Cardiac muscle cell (in vitro differentiated cells and primary cell): Measurements from ENCODE around the gene SCYGR6. TPM values are rescaled to one million over a fixed set of nuclear protein-coding genes. Genes with fewer than 3 reads are reported as not detected.

Source experiments
- DNase-seq, 2 donors: peaks; one replicate each; pipeline versions ENCODE4 v3.0.0 to v3.0.0-alpha.2; 2010 to 2017; ENCODE audit warnings: low read depth in 1 of 2, low spot score in 1 of 2
- H3K27ac ChIP-seq: fragments of 200-600 bp; sonication (generic); 2 replicates; pipeline ENCODE4 v1.5.1; 2016
- H3K27me3 ChIP-seq: fragments of 200-600 bp; sonication (generic); 2 replicates; pipeline ENCODE4 v1.6.0; 2016; ENCODE audit warnings: control low read depth
- H3K36me3 ChIP-seq: fragments of 200-600 bp; sonication (generic); 2 replicates; pipeline ENCODE4 v1.5.1; 2016; ENCODE audit warnings: control low read depth
- H3K4me1 ChIP-seq: fragments of 200-600 bp; sonication (generic); 2 replicates; pipeline ENCODE4 v1.8.1; 2017; ENCODE audit warnings: low read depth, mild to moderate bottlenecking, mixed run types
- H3K4me3 ChIP-seq: fragments of 200-600 bp; sonication (generic); 2 replicates; pipeline ENCODE4 v1.5.1; 2016; ENCODE audit warnings: mild to moderate bottlenecking
- H3K9me3 ChIP-seq: fragments of 200-600 bp; sonication (generic); 2 replicates; pipeline ENCODE4 v1.5.1; 2017; ENCODE audit warnings: low read depth, mild to moderate bottlenecking, control low read depth
- polyA plus RNA-seq: library from polyadenylated mRNA; unstranded; fragments of >200 nt; fragmentation: Nextera tagmentation; extraction: Ambion mirVana; gene quantifications from 2 replicates; pipeline ENCODE4 v1.2.1, GENCODE V29; 2016
- total RNA-seq: library from RNA; depleted of rRNA; stranded (reverse); fragments of >200 nt; gene quantifications from 2 replicates; pipeline ENCODE4 v1.2.3, GENCODE V29; 2016
- TF ChIP-seq, protein P1 (sequence below): IDR thresholded peaks from 2 replicates; pipeline ENCODE4 v1.5.1; 2012; ENCODE audit warnings: low read depth, mild to moderate bottlenecking, low read length

SCYGR6 gene, protein sequence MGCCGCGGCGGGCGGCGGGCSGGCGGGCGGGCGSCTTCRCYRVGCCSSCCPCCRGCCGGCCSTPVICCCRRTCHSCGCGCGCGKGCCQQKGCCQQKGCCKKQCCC
- total RNA-seq (not detected in 2 replicates), polyA plus RNA-seq (not detected in 2 replicates)

DNA sequence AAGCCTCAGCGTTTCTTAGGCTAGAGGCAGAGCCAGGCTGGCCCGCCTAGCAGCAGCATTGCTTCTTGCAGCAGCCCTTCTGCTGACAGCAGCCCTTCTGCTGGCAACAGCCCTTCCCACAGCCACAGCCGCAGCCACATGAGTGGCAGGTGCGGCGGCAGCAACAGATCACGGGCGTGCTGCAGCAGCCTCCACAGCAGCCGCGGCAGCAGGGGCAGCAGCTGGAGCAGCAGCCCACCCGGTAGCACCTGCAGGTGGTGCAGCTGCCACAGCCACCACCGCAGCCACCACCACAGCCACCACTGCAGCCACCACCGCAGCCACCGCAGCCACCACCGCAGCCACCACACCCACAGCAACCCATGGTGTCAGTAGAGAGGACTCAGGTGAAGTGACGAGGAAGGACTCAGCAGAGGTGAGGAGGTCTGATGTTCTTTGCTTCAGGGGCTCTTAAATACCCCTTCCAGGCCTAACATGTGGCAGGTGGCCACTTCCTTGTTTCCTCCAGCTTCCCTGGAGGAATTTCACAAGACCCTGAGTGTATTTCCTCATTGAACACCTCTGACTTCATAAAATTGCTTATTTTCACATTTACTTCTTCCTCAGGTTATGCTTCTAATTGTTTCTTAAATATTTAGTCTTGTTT lies at the start of gene SCYGR6:
TSS of gene SCYGR6 (minus strand) at position 364 of the 646 bp plus-strand sequence. CDS start at position 364, 0 bp downstream.
- Histone ChIP-seq H3K4me3 (no peak within 1 kb of the TSS), H3K36me3 (no peaks in the 10 kb centered on the region), H3K27ac (no peak within 1 kb of the TSS), H3K27me3 (no peaks in the 10 kb centered on the region), H3K4me1 (no peaks in the 10 kb centered on the region), H3K9me3 (no peaks in the 10 kb centered on the region)
- no peak for DNase-seq
- TF ChIP-seq, protein P1, sequence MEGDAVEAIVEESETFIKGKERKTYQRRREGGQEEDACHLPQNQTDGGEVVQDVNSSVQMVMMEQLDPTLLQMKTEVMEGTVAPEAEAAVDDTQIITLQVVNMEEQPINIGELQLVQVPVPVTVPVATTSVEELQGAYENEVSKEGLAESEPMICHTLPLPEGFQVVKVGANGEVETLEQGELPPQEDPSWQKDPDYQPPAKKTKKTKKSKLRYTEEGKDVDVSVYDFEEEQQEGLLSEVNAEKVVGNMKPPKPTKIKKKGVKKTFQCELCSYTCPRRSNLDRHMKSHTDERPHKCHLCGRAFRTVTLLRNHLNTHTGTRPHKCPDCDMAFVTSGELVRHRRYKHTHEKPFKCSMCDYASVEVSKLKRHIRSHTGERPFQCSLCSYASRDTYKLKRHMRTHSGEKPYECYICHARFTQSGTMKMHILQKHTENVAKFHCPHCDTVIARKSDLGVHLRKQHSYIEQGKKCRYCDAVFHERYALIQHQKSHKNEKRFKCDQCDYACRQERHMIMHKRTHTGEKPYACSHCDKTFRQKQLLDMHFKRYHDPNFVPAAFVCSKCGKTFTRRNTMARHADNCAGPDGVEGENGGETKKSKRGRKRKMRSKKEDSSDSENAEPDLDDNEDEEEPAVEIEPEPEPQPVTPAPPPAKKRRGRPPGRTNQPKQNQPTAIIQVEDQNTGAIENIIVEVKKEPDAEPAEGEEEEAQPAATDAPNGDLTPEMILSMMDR: no peak

GRCh38 chr2:227774011-227774624 lies 49.6 kb upstream of the SCYGR6 start:
- Histone ChIP-seq H3K4me3 (no peak overlapping the region), H3K27ac (no peak overlapping the region), H3K36me3 (no peaks in the 10 kb centered on the region), H3K27me3 (no peaks in the 10 kb centered on the region), H3K9me3 (no peaks in the 10 kb centered on the region), H3K4me1 (no peaks in the 10 kb centered on the region)
- no peak for DNase-seq
- TF ChIP-seq, protein P1: no peak

GRCh38 chr2:227772932-227773331 lies 48.4 kb upstream of the SCYGR6 start:
- no peaks in the 10 kb centered on the region for H3K27me3 ChIP-seq

DNA sequence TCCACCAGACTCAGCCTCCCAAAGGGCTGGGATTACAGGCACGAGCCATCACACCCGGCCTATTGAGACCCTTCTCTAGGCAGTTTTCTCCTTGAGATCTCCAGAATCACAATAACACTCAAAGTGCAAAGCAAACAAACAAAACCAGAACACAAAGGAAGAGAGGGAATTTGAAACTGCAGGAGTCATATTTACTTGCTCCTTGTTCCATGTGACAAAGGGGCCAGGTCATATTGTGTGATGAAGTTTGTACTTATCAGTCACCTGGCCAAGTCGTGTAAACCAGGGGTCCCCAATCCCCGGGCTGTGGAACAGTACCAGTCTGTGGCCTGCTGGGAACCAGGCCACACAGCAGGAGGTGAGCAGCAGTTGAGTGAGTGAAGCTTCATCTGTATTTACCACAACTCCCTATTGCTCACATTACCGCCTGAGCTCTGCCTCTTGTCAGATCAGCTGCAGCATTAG lies 47.7 kb upstream of the SCYGR6 start:
- Histone ChIP-seq H3K4me1 (no peaks in the 10 kb centered on the region), H3K9me3 (no peaks in the 10 kb centered on the region), H3K27ac (no peak overlapping the region), H3K4me3 (no peak overlapping the region), H3K27me3 (no peaks in the 10 kb centered on the region), H3K36me3 (no peaks in the 10 kb centered on the region)
- TF ChIP-seq, protein P1: no peak
- DNase-seq: no peak

More at GRCh38 chr2:227772932-227773331, 48.4 kb upstream of the SCYGR6 start:
- Histone ChIP-seq H3K4me1 (no peaks in the 10 kb centered on the region), H3K36me3 (no peaks in the 10 kb centered on the region), H3K27ac (no peak overlapping the region), H3K4me3 (no peak overlapping the region), H3K9me3 (no peaks in the 10 kb centered on the region)
- DNase-seq: no peak
- TF ChIP-seq, protein P1: no peak

- H3K27me3 ChIP-seq: no peaks in the 10 kb centered on the region
- H3K36me3 ChIP-seq: no peaks in the 10 kb centered on the region
- peaks cover 4% of the 10 kb centered on the region for H3K4me1 ChIP-seq
- H3K4me3 ChIP-seq: no peak overlapping the region
- H3K9me3 ChIP-seq: no peaks in the 10 kb centered on the region
- DNase-seq: no peak
- H3K27ac ChIP-seq: no peak overlapping the region
- TF ChIP-seq, protein P1: no peak
Observed at GRCh38 chr2:227767830-227768229, 43.3 kb upstream of the SCYGR6 start.
